GM12875 (cell line): ENCODE results near the gene ALS2CL.

Source experiments
- H3K4me3 ChIP-seq: one replicate; pipeline ENCODE4 v1.5.1; 2011; ENCODE audit warnings: low read depth, low read length, control low read depth
- CTCF ChIP-seq: IDR thresholded peaks from 2 replicates; pipeline ENCODE4 v1.5.1; 2011; ENCODE audit warnings: low read depth, mild to moderate bottlenecking, control low read depth, inconsistent platforms, low read length, moderate library complexity, borderline replicate concordance; ENCODE audit not compliant: insufficient read depth

ALS2CL gene

DNA sequence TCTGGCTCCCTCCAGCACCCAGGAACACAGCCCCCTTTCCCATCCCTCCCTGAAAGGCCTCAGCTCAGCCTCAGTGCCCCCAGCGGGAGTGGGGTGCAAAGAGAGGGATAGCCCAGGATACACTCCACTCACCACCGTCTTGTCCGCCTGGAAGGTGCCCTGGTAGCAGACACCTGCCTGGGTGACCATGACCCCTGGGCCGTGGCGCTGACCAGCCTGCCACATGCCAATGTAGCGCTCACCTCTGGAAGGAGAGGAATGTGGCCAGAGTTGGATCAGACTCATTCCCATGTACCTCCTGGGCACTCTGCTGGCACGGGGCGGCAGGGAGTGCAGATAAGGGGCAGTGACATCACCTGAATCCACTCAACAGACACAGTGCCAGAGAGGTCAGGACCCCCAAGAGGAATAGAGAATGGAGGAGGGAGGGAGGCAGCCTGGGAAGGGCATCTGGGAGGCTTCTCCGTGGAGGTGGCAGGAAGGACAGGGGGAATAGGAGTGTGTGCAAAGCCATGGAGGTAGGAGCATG, 13.1 kb downstream of the ALS2CL start:
- no peak overlapping the region for H3K4me3 ChIP-seq
- TF ChIP-seq CTCF, result no peak

DNA sequence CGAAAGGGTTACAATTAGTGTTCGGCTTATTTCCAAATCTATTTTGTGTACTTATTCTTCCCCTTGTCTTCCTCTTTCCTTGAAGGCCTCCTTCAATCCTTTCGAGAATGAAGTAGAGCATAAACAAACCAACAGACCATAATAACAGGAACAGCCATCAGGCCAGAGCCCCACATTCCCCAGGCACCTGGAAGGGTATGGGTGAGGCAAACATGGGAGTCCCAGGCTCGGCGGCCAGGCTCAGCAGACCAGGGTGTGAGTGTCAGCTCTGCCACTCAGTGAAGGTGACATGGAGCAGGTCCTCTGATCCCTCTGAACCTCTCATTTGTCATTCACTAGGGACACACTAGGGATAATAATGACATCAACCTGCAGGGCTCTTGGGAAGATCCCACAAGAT, 13.8 kb downstream of the ALS2CL start:
- no peak for TF ChIP-seq CTCF
- H3K4me3 ChIP-seq, result no peak overlapping the region

GRCh38 chr3:46678280-46678679, 15.2 kb downstream of the ALS2CL start:
- TF ChIP-seq CTCF, result no peak
- H3K4me3 ChIP-seq, result no peak overlapping the region

- TF ChIP-seq CTCF, result no peak
- H3K4me3 ChIP-seq, result no peak overlapping the region
Measured at GRCh38 chr3:46677411-46677726, 16.1 kb downstream of the ALS2CL start.

- H3K4me3 ChIP-seq, result no peak overlapping the region
- no peak for TF ChIP-seq CTCF
Measured at GRCh38 chr3:46676601-46677410, 16.7 kb downstream of the ALS2CL start.

- no peak for TF ChIP-seq CTCF
- H3K4me3 ChIP-seq, result no peak overlapping the region
Measured at GRCh38 chr3:46675843-46676567, 17.5 kb downstream of the ALS2CL start.
